ENCODE results near the gene MFN2.

MFN2 gene

GRCh38 chr1:11978301-11978700, 1.9 kb upstream of the MFN2 start:
- no peak for DNase-seq (ENCODE audit: low read depth, low spot score)
- TF ChIP-seq ZNF274 (IDR thresholded peaks at IDR 0.05; ENCODE audit: low read depth, low read length): no peak
- no peak for TF ChIP-seq YY1 (IDR thresholded peaks at IDR 0.05; ENCODE audit: insufficient read depth, insufficient read length)
- TF ChIP-seq SUZ12 (IDR thresholded peaks at IDR 0.05; ENCODE audit: extremely low read depth, insufficient read depth, insufficient read length): no peak
- Histone ChIP-seq H3K9ac (ENCODE audit: insufficient read length, low read depth) (peak overlapping the region; percentile 42), H3K27me3 (ENCODE audit: insufficient read depth, insufficient read length) (no peaks in the 10 kb centered on the region), H3K9me3 (ENCODE audit: insufficient read depth, low read length) (no peaks in the 10 kb centered on the region), H3K36me3 (ENCODE audit: insufficient read depth, insufficient read length, low read length) (peaks cover 49% of the 10 kb centered on the region), H3K4me1 (ENCODE audit: insufficient read depth, insufficient read length) (peaks cover 2% of the 10 kb centered on the region), H3K4me3 (ENCODE audit: insufficient read length, low read depth) (no peak overlapping the region)

GRCh38 chr1:11979028-11979850, 1.0 kb upstream of the MFN2 start:
- no peak for TF ChIP-seq SUZ12 (IDR thresholded peaks at IDR 0.05; ENCODE audit: extremely low read depth, insufficient read depth, insufficient read length)
- no peak for TF ChIP-seq ZNF274 (IDR thresholded peaks at IDR 0.05; ENCODE audit: low read depth, low read length)
- no peak for TF ChIP-seq YY1 (IDR thresholded peaks at IDR 0.05; ENCODE audit: insufficient read depth, insufficient read length)
- Histone ChIP-seq H3K9me3 (ENCODE audit: insufficient read depth, low read length) (no peaks in the 10 kb centered on the region), H3K9ac (ENCODE audit: insufficient read length, low read depth) (peak overlapping the region; percentile 77), H3K4me1 (ENCODE audit: insufficient read depth, insufficient read length) (peaks cover 2% of the 10 kb centered on the region), H3K4me3 (ENCODE audit: insufficient read length, low read depth) (peak overlapping the region; percentile 26), H3K27me3 (ENCODE audit: insufficient read depth, insufficient read length) (no peaks in the 10 kb centered on the region), H3K36me3 (ENCODE audit: insufficient read depth, insufficient read length, low read length) (peaks cover 50% of the 10 kb centered on the region)
- DNase-seq (ENCODE audit: low read depth, low spot score): peak; percentile 8

- no peaks in the 10 kb centered on the region for H3K27me3 ChIP-seq (ENCODE audit: insufficient read depth, insufficient read length)
- H3K36me3 ChIP-seq (ENCODE audit: insufficient read depth, insufficient read length, low read length): peaks cover 48% of the 10 kb centered on the region
- H3K4me1 ChIP-seq (ENCODE audit: insufficient read depth, insufficient read length): peaks cover 2% of the 10 kb centered on the region
- H3K4me3 ChIP-seq (ENCODE audit: insufficient read length, low read depth): peak overlapping the region; percentile 86
- TF ChIP-seq YY1 (IDR thresholded peaks at IDR 0.05; ENCODE audit: insufficient read depth, insufficient read length) (no peak), SUZ12 (IDR thresholded peaks at IDR 0.05; ENCODE audit: extremely low read depth, insufficient read depth, insufficient read length) (no peak), ZNF274 (IDR thresholded peaks at IDR 0.05; ENCODE audit: low read depth, low read length) (no peak)
- no peaks in the 10 kb centered on the region for H3K9me3 ChIP-seq (ENCODE audit: insufficient read depth, low read length)
- H3K9ac ChIP-seq (ENCODE audit: insufficient read length, low read depth): peak overlapping the region; percentile 90
- no peak for DNase-seq (ENCODE audit: low read depth, low spot score)
Observed at GRCh38 chr1:11980676-11980972, 380 bp downstream of the MFN2 start.

- no peak for DNase-seq (ENCODE audit: low read depth, low spot score)
- Histone ChIP-seq H3K4me1 (ENCODE audit: insufficient read depth, insufficient read length) (peaks cover 2% of the 10 kb centered on the region), H3K4me3 (ENCODE audit: insufficient read length, low read depth) (no peak overlapping the region), H3K9me3 (ENCODE audit: insufficient read depth, low read length) (no peaks in the 10 kb centered on the region), H3K36me3 (ENCODE audit: insufficient read depth, insufficient read length, low read length) (peaks cover 53% of the 10 kb centered on the region), H3K9ac (ENCODE audit: insufficient read length, low read depth) (no peak overlapping the region), H3K27me3 (ENCODE audit: insufficient read depth, insufficient read length) (no peaks in the 10 kb centered on the region)
- TF ChIP-seq YY1 (IDR thresholded peaks at IDR 0.05; ENCODE audit: insufficient read depth, insufficient read length) (no peak), SUZ12 (IDR thresholded peaks at IDR 0.05; ENCODE audit: extremely low read depth, insufficient read depth, insufficient read length) (no peak), ZNF274 (IDR thresholded peaks at IDR 0.05; ENCODE audit: low read depth, low read length) (no peak)
Observed at GRCh38 chr1:11981378-11982009, 1.2 kb downstream of the MFN2 start.

- Histone ChIP-seq H3K9me3 (ENCODE audit: insufficient read depth, low read length) (no peaks in the 10 kb centered on the region), H3K4me3 (ENCODE audit: insufficient read length, low read depth) (no peak overlapping the region), H3K4me1 (ENCODE audit: insufficient read depth, insufficient read length) (peaks cover 2% of the 10 kb centered on the region), H3K9ac (ENCODE audit: insufficient read length, low read depth) (no peak overlapping the region), H3K27me3 (ENCODE audit: insufficient read depth, insufficient read length) (no peaks in the 10 kb centered on the region), H3K36me3 (ENCODE audit: insufficient read depth, insufficient read length, low read length) (peaks cover 56% of the 10 kb centered on the region)
- no peak for DNase-seq (ENCODE audit: low read depth, low spot score)
- TF ChIP-seq ZNF274 (IDR thresholded peaks at IDR 0.05; ENCODE audit: low read depth, low read length): no peak
- no peak for TF ChIP-seq YY1 (IDR thresholded peaks at IDR 0.05; ENCODE audit: insufficient read depth, insufficient read length)
- no peak for TF ChIP-seq SUZ12 (IDR thresholded peaks at IDR 0.05; ENCODE audit: extremely low read depth, insufficient read depth, insufficient read length)
Observed at GRCh38 chr1:11982010-11982392, 1.8 kb downstream of the MFN2 start.

GRCh38 chr1:11984121-11984520, 3.9 kb downstream of the MFN2 start:
- Histone ChIP-seq H3K4me3 (ENCODE audit: insufficient read length, low read depth) (no peak overlapping the region), H3K27me3 (ENCODE audit: insufficient read depth, insufficient read length) (no peaks in the 10 kb centered on the region), H3K36me3 (ENCODE audit: insufficient read depth, insufficient read length, low read length) (peaks cover 64% of the 10 kb centered on the region), H3K4me1 (ENCODE audit: insufficient read depth, insufficient read length) (no peaks in the 10 kb centered on the region), H3K9ac (ENCODE audit: insufficient read length, low read depth) (no peak overlapping the region), H3K9me3 (ENCODE audit: insufficient read depth, low read length) (no peaks in the 10 kb centered on the region)
- TF ChIP-seq YY1 (IDR thresholded peaks at IDR 0.05; ENCODE audit: insufficient read depth, insufficient read length): no peak
- TF ChIP-seq ZNF274 (IDR thresholded peaks at IDR 0.05; ENCODE audit: low read depth, low read length): no peak
- no peak for TF ChIP-seq SUZ12 (IDR thresholded peaks at IDR 0.05; ENCODE audit: extremely low read depth, insufficient read depth, insufficient read length)
- DNase-seq (ENCODE audit: low read depth, low spot score): no peak

GRCh38 chr1:11984576-11984975, 4.3 kb downstream of the MFN2 start:
- Histone ChIP-seq H3K9me3 (ENCODE audit: insufficient read depth, low read length) (no peaks in the 10 kb centered on the region), H3K9ac (ENCODE audit: insufficient read length, low read depth) (no peak overlapping the region), H3K36me3 (ENCODE audit: insufficient read depth, insufficient read length, low read length) (peaks cover 68% of the 10 kb centered on the region), H3K27me3 (ENCODE audit: insufficient read depth, insufficient read length) (no peaks in the 10 kb centered on the region), H3K4me3 (ENCODE audit: insufficient read length, low read depth) (no peak overlapping the region), H3K4me1 (ENCODE audit: insufficient read depth, insufficient read length) (no peaks in the 10 kb centered on the region)
- TF ChIP-seq YY1 (IDR thresholded peaks at IDR 0.05; ENCODE audit: insufficient read depth, insufficient read length) (no peak), ZNF274 (IDR thresholded peaks at IDR 0.05; ENCODE audit: low read depth, low read length) (no peak), SUZ12 (IDR thresholded peaks at IDR 0.05; ENCODE audit: extremely low read depth, insufficient read depth, insufficient read length) (no peak)
- no peak for DNase-seq (ENCODE audit: low read depth, low spot score)

Data from NT2/D1 (cell line).